ENCODE results near the gene PCDHA5.

DNA sequence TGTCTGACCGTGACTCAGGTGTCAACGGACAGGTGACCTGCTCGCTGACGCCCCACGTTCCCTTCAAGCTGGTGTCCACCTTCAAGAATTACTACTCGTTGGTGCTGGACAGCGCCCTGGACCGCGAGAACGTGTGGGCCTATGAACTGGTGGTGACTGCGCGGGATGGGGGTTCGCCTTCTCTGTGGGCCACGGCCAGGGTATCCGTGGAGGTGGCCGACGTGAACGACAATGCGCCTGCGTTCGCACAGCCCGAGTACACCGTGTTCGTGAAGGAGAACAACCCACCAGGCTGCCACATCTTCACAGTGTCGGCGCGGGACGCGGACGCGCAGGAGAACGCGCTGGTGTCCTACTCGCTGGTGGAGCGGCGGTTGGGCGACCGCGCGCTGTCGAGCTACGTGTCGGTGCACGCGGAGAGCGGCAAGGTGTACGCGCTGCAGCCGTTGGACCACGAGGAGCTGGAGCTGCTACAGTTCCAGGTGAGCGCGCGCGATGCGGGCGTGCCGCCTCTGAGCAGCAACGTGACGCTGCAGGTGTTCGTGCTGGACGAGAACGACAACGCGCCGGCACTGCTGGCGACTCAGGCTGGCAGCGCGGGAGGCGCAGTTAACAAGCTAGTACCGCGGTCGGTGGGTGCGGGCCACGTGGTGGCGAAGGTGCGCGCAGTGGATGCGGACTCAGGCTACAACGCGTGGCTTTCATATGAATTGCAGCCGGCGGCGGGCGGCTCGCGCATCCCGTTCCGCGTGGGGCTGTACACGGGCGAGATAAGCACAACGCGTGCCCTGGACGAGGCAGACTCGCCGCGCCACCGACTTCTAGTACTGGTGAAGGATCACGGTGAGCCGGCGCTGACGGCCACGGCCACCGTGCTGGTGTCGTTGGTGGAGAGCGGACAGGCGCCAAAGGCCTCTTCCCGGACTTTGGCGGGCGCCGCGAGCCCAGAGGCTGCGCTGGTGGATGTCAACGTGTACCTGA, 49.1 kb downstream of the PCDHA5 start:
- TF ChIP-seq, protein P1, sequence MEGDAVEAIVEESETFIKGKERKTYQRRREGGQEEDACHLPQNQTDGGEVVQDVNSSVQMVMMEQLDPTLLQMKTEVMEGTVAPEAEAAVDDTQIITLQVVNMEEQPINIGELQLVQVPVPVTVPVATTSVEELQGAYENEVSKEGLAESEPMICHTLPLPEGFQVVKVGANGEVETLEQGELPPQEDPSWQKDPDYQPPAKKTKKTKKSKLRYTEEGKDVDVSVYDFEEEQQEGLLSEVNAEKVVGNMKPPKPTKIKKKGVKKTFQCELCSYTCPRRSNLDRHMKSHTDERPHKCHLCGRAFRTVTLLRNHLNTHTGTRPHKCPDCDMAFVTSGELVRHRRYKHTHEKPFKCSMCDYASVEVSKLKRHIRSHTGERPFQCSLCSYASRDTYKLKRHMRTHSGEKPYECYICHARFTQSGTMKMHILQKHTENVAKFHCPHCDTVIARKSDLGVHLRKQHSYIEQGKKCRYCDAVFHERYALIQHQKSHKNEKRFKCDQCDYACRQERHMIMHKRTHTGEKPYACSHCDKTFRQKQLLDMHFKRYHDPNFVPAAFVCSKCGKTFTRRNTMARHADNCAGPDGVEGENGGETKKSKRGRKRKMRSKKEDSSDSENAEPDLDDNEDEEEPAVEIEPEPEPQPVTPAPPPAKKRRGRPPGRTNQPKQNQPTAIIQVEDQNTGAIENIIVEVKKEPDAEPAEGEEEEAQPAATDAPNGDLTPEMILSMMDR (optimal IDR thresholded peaks at IDR 0.05 in 1 of 3, IDR thresholded peaks at IDR 0.05 in 1 of 3, conservative IDR thresholded peaks at IDR 0.05 in 1 of 3; ENCODE audit: extremely low read depth in 1 of 3, insufficient read depth in 2 of 3, low read length in 3 of 3) = no peak
- no peak for TF ChIP-seq EZH2 (IDR thresholded peaks at IDR 0.05; ENCODE audit: low read length)

All from keratinocyte (primary cell).